ENCODE results near the gene COQ10A. TPM values are rescaled to one million over a fixed set of nuclear protein-coding genes. Genes with fewer than 3 reads are reported as not detected.

The COQ10A gene
- polyA plus RNA-seq, 1 of the 3 experiments (the other 2 are of a cell fraction), result 42.2 TPM

DNA sequence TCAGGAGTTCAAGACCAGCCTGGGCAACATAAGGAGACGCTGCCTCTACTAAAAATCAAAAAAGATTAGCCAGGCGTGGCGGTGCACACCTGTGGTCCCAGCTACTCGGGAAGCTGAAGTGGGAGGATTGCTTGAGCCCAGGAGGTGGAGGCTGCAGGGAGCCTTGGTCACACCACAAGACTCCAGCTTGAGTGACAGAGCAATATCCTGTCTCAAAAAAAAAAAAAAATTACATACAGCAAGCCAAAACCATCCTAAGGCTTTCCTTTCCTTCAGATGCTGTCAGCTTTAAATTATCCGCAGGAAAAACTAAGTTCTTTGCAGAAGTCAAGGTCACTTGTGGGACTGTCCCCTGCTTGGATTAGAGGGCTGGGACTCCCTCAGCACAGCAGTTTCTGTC lies 32.1 kb downstream of the COQ10A start:
- Histone ChIP-seq H3K27ac (ENCODE audit: low read depth in 2 of 2, low read length in 1 of 2) (peak overlapping the region in 1 of 2 experiments; percentile 85; a peak in 1 of 4 replicates), H3K4me3 (ENCODE audit: low read depth in 2 of 2, low read length in 1 of 2) (peak overlapping the region; percentile 78 to 92), H3K27me3 (ENCODE audit: insufficient read depth) (no peaks in the 10 kb centered on the region), H4K20me1 (ENCODE audit: insufficient read depth) (peaks cover 40% of the 10 kb centered on the region), H2AFZ (ENCODE audit: low read depth) (no peak overlapping the region), H3K4me2 (peak overlapping the region; percentile 96), H3K79me2 (ENCODE audit: insufficient read depth) (peaks cover 76% of the 10 kb centered on the region), H3F3A (replicated peaks; ENCODE audit: insufficient read depth) (peaks cover 34% of the 10 kb centered on the region), H3K9ac (peak overlapping the region; percentile 92), H3K36me3 (replicated peaks in 1 of 2; ENCODE audit: control insufficient read depth in 1 of 2, insufficient read depth in 2 of 2, low read length in 1 of 2) (peaks cover 4 to 23% of the 10 kb centered on the region in 2 experiments), H3K9me2 (no peaks in the 10 kb centered on the region), H3K9me3 (no peaks in the 10 kb centered on the region), H3K4me1 (ENCODE audit: control insufficient read depth in 1 of 2, insufficient read depth in 2 of 2, low read depth in 1 of 2, low read length in 1 of 2) (peaks cover 14 to 27% of the 10 kb centered on the region in 2 experiments; a peak in 2 of 4 replicates)
- no peak for DNase-seq
- CTCF ChIA-PET, result interaction anchor here (0.9 to 2.7 kb wide), 8 partner anchors 12 to 338 kb away, joined by 3 to 6 read pairs (median 4); partner anchors contain the start of genes ANKRD52, CNPY2, ERBB3 and SMARCC2
- WGBS (ENCODE audit: low lambda C conversion rate), result 83% methylated on average over 5 of the region's 5 CpGs
- POLR2A ChIA-PET, result interaction anchor here (0.6 to 2.2 kb wide), 5 partner anchors 17 to 100 kb away, joined by 3 to 12 read pairs (median 4); partner anchors contain the start of genes CNPY2, COQ10A and STAT2
- TF ChIP-seq MXI1 (IDR thresholded peaks at IDR 0.05; ENCODE audit: low read depth, low read length) (no peak), EP300 (IDR thresholded peaks at IDR 0.05; ENCODE audit: borderline replicate concordance in 1 of 2, low read depth in 1 of 2, low read length in 1 of 2) (no peak), YY1 (IDR thresholded peaks at IDR 0.05; ENCODE audit: low read depth) (no peak), TEAD4 (IDR thresholded peaks at IDR 0.05; ENCODE audit: borderline replicate concordance, insufficient read depth) (no peak)
- TF ChIP-seq, protein P1, sequence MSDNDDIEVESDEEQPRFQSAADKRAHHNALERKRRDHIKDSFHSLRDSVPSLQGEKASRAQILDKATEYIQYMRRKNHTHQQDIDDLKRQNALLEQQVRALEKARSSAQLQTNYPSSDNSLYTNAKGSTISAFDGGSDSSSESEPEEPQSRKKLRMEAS (IDR thresholded peaks at IDR 0.05; ENCODE audit: low read depth), result no peak
- TF ChIP-seq, protein P2, sequence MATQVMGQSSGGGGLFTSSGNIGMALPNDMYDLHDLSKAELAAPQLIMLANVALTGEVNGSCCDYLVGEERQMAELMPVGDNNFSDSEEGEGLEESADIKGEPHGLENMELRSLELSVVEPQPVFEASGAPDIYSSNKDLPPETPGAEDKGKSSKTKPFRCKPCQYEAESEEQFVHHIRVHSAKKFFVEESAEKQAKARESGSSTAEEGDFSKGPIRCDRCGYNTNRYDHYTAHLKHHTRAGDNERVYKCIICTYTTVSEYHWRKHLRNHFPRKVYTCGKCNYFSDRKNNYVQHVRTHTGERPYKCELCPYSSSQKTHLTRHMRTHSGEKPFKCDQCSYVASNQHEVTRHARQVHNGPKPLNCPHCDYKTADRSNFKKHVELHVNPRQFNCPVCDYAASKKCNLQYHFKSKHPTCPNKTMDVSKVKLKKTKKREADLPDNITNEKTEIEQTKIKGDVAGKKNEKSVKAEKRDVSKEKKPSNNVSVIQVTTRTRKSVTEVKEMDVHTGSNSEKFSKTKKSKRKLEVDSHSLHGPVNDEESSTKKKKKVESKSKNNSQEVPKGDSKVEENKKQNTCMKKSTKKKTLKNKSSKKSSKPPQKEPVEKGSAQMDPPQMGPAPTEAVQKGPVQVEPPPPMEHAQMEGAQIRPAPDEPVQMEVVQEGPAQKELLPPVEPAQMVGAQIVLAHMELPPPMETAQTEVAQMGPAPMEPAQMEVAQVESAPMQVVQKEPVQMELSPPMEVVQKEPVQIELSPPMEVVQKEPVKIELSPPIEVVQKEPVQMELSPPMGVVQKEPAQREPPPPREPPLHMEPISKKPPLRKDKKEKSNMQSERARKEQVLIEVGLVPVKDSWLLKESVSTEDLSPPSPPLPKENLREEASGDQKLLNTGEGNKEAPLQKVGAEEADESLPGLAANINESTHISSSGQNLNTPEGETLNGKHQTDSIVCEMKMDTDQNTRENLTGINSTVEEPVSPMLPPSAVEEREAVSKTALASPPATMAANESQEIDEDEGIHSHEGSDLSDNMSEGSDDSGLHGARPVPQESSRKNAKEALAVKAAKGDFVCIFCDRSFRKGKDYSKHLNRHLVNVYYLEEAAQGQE (IDR thresholded peaks at IDR 0.05; ENCODE audit: low read depth, low read length), result no peak

DNA sequence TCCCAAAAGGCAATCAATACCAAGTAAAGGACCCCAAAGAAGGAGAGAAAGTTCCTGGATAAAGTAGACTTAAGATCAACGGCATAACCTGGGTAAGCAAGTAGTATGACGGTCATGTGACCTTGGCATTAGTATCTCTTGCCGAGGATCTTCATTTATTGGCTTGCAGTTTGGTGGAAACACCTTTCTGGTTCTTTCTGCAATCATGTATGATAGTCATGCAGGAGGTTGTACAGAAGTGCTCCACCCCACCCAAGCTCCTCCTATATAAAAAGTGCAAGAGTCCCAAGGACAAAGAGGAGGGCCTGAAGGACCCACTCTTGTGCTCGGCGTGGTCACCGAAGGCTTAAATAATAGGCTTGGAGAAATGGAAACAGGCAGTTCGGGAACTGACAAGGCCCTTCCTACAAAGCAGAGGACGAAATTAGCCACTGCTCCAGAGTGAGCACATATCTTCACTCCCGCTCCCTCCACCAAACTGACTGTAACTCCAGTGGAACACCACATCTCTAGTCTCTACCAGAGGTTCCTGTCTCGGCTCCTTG lies 32.6 kb downstream of the COQ10A start:
- ChIA-PET POLR2A (interaction anchor here (1.2 to 2.2 kb wide), 3 partner anchors 17 to 61 kb away, joined by 4 to 12 read pairs (median 5); partner anchors contain the start of genes CNPY2, COQ10A and STAT2), CTCF (interaction anchor here (0.6 to 2.7 kb wide), 5 partner anchors 12 to 337 kb away, joined by 3 to 6 read pairs (median 4); partner anchors contain the start of genes ANKRD52 and SMARCC2)
- TF ChIP-seq, protein P3, sequence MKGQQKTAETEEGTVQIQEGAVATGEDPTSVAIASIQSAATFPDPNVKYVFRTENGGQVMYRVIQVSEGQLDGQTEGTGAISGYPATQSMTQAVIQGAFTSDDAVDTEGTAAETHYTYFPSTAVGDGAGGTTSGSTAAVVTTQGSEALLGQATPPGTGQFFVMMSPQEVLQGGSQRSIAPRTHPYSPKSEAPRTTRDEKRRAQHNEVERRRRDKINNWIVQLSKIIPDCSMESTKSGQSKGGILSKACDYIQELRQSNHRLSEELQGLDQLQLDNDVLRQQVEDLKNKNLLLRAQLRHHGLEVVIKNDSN (IDR thresholded peaks at IDR 0.05; ENCODE audit: borderline replicate concordance, low read depth), result peak; percentile 68; the same call in 1 of the 2 replicates
- TF ChIP-seq MXI1 (IDR thresholded peaks at IDR 0.05; ENCODE audit: low read depth, low read length), result no peak
- peaks cover 34% of the 10 kb centered on the region for H3F3A ChIP-seq (replicated peaks; ENCODE audit: insufficient read depth)
- WGBS (ENCODE audit: low lambda C conversion rate), result 7% methylated on average over 10 of the region's 10 CpGs
- DNase-seq, result no peak
- peaks cover 37% of the 10 kb centered on the region for H4K20me1 ChIP-seq (ENCODE audit: insufficient read depth)
- H3K4me3 ChIP-seq (ENCODE audit: low read depth in 2 of 2, low read length in 1 of 2), result peak overlapping the region; percentile 78 to 92
- no peaks in the 10 kb centered on the region for H3K27me3 ChIP-seq (ENCODE audit: insufficient read depth)
- H3K9ac ChIP-seq, result peak overlapping the region; percentile 92
- peaks cover 70% of the 10 kb centered on the region for H3K79me2 ChIP-seq (ENCODE audit: insufficient read depth)
- peak overlapping the region; percentile 83 to 85 for H3K27ac ChIP-seq (ENCODE audit: low read depth in 2 of 2, low read length in 1 of 2)
- peak overlapping the region; percentile 76 for H2AFZ ChIP-seq (ENCODE audit: low read depth)
- H3K9me3 ChIP-seq, result no peaks in the 10 kb centered on the region
- H3K4me2 ChIP-seq, result peak overlapping the region; percentile 96
- peaks cover 14 to 27% of the 10 kb centered on the region in 2 experiments; a peak in 2 of 4 replicates for H3K4me1 ChIP-seq (ENCODE audit: control insufficient read depth in 1 of 2, insufficient read depth in 2 of 2, low read depth in 1 of 2, low read length in 1 of 2)
- H3K9me2 ChIP-seq, result no peaks in the 10 kb centered on the region
- H3K36me3 ChIP-seq (replicated peaks in 1 of 2; ENCODE audit: control insufficient read depth in 1 of 2, insufficient read depth in 2 of 2, low read length in 1 of 2), result peaks cover 4 to 24% of the 10 kb centered on the region in 2 experiments
